NCI-H524 (cell line): ENCODE results near the gene STING1.

Source experiments
- DNase-seq, 2 experiments: peaks; one replicate each; lab custom pipeline; 2025; lab: John Stamatoyannopoulos, UW

The STING1 gene

DNA sequence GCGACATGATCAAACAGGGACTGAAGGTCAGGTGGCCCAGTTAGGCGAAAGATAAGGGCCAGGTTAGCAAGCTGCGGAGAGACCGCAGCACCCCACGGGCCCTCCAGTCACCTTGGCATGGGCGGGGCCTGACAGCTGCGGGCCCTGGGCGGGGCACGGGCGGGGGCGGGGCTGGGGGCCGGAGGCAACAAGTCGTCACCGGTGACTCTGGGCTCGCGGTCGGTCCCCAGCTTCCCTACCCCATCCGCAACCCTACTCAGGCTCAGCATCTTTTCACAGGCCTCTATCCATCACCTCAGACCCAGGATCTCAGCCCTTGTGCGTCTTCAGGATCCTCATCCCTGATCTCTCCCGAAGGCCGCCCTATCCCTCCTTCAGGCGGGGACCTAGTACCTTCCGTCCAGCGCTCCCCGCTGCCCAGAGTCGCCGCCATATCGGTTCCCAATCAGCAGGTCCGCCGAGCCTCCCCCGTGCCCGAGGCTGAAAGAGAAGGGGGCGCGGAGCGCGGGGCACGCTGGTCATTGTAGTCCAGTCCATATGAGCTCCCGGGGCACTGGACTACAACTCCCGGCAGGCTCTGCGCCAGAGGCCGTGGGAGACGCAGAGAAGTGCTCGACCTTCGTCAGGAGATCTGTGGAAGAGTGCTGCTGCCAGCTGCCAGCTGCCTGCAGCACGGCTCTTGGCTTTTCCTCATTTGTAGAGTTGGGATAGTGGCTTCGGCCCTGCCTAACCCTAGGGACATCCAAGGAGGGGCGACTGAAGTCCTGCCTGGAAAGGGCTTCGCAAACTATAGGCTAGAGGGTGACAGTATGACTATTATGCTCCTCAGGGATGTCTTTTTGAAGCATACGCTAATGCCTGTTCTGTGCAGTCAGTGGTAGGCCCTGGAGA, 43.3 kb downstream of the STING1 start, which contains the start of gene DNAJC18:
DNAJC18 (minus strand) TSS at position 513 of the 891 bp plus-strand sequence; CDS start at position 433, 80 bp downstream.
- DNase-seq = peak; percentile 91 to 97

DNA sequence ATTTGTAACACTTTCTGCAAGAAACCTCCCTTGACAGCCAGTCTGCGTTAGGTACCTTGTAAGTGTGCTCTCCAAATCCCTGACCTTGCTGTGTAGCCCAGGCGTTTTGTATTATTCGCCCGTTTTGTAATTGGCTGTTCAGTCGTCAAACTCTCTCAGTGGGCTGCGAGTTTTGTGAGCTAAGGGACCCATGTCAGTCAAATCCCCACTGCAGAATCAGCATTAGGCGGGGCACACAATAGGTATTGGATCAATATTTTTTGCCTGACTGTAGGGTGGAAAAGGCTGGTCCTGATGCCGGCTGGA, 43.9 kb downstream of the STING1 start:
- DNase-seq = no peak

DNA sequence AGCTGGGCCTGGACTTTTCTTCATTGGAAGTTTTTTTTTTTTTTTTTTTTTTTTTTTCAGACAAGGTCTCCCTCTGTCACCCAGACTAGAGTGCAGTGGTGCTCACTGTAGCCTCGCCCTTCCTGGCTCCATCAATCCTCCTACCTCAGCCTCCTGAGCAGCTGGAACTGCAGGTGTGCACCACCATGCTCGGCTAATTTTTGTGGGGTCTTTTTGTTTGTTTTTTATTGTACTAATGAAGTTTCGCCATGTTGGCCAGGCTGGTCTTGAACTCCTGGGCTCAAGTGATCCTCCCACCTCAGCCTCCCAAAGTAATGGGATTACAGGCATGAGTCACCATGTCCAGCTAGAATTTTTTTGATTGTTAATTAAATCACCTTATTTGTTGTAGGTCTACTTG, 46.9 kb downstream of the STING1 start:
- no peak for DNase-seq

DNA sequence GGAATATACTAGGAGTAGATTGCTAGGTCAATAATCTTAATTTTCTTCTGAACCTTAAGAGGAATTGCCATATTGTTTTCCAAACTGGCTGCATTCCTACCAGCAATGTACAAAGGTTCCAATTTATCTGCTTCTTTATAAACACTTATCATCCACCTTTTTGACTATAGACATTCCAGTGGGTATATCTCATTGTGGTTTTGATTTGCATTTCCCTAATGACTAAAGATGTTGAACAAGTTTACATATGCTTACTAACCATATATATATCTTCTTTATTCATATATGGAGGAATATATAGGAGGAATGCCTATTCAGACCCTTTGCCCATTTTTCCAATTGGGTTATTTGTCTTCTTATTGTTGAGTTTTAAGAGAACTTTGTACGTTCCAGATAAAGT, 50.9 kb downstream of the STING1 start:
- DNase-seq = no peak

DNA sequence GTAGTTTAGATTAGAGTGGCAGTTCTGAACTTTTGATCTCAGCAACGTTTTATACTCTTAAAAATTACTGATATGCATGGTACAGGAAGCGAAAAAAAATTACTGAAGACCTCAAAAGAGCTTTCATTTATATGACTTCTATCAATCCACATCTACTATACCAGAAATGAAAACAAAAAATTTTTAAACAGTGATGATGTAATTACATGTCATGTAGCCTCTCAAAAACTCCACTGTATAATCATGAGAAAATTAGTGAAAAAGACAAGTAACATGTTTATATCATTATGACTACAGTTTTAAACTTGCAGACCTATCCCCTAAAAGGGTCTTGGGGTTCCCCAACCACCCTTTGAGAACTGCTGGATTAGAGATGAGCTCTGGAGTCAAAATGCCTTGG, 52.5 kb downstream of the STING1 start:
- DNase-seq = no peak

DNA sequence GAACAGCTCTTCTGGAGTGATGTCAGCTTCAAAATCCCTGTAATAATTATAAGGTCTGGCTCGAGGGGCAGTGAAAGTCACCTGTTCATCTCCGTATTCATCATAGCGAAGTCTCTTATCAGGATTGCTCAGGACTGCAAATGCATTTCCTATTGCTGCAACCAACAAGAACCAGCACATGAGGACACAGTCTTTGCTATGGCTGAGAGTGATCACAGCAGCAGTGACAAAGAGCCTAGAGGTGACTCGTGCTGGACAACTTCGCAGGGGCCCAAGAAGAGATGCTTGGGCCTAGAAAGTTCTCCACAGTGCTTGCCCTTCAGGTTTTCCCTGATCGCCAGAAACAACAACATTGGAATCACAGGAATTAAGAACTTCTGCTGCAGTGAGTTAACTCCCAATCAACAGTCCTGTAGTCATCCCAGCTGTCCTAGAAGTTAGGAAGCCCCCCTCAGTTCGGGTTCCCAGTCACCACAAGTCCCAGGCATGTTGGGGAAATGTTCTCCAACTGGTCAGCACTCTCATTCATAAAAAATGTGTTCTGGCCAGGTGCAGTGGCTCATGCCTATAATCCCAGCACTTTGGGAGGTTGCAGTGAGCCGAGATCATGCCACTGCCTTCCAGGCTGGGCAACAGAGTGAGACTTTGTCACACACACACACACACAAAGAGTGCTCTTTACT, 56.2 kb downstream of the STING1 start:
- no peak for DNase-seq
